Fibroblast of mammary gland (primary cell): Measurements from ENCODE around the gene TMEM242.
"Not testable (repeated sequence)": the region's sequence is repeated elsewhere in the genome, so short reads cannot be mapped to it uniquely, and the experiment has no call there.

Source experiments
- DNase-seq: peaks from one replicate; pipeline ENCODE4 v3.0.0-alpha.2; 2010; ENCODE audit warnings: low read depth
- H3K4me3 ChIP-seq: 2 replicates; pipeline ENCODE4 v1.5.1; 2011; ENCODE audit warnings: low read depth, mild to moderate bottlenecking, low read length, moderate library complexity; ENCODE audit not compliant: control insufficient read depth
- TF ChIP-seq, protein P1 (sequence below): conservative IDR thresholded peaks from 2 replicates; pipeline ENCODE4 v1.5.1; 2011; ENCODE audit warnings: low read depth, low read length, inconsistent platforms; ENCODE audit not compliant: control insufficient read depth, insufficient read depth

The TMEM242 gene

DNA sequence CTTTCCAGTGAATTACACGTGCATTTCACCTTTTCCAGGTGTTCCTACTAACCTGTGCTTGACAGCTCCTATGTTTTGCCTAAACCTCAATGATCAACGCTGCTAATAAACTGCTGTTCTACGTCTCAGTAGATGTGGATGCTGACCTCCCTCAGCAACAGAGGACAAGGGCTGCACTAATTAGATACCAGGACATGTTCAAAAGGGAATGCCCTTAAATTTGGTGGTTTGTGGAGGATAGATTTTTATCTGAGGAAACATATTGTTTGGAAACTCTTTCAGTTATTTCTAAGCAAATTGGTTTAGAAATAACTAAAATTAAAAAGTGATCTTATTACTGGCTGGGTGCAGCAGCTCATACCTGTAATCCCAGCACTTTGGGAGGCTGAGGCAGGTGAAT lies 38.6 kb upstream of the TMEM242 start:
- H3K4me3 ChIP-seq: no peak overlapping the region
- DNase-seq: no peak
- TF ChIP-seq, protein P1, sequence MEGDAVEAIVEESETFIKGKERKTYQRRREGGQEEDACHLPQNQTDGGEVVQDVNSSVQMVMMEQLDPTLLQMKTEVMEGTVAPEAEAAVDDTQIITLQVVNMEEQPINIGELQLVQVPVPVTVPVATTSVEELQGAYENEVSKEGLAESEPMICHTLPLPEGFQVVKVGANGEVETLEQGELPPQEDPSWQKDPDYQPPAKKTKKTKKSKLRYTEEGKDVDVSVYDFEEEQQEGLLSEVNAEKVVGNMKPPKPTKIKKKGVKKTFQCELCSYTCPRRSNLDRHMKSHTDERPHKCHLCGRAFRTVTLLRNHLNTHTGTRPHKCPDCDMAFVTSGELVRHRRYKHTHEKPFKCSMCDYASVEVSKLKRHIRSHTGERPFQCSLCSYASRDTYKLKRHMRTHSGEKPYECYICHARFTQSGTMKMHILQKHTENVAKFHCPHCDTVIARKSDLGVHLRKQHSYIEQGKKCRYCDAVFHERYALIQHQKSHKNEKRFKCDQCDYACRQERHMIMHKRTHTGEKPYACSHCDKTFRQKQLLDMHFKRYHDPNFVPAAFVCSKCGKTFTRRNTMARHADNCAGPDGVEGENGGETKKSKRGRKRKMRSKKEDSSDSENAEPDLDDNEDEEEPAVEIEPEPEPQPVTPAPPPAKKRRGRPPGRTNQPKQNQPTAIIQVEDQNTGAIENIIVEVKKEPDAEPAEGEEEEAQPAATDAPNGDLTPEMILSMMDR: no peak

DNA sequence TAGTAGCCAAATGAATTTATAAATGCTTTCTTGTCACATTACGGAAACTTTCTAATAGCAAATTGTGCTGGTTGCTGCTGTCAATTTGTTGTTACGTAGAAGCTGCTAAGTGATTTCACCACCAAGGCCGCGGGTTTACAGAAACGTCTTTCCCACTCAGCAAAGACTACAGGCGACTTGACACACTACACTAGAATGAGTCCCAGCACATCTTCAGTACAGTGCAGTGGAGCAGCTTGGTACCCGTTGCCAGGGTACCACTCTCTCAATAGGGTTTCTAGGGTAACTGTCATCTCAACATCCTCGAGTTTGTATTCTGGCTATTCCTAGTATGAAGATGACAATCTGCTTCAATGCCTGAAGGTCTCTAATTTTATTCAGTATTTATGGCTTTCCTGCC lies 35.0 kb upstream of the TMEM242 start:
- no peak for DNase-seq
- TF ChIP-seq, protein P1: no peak

DNA sequence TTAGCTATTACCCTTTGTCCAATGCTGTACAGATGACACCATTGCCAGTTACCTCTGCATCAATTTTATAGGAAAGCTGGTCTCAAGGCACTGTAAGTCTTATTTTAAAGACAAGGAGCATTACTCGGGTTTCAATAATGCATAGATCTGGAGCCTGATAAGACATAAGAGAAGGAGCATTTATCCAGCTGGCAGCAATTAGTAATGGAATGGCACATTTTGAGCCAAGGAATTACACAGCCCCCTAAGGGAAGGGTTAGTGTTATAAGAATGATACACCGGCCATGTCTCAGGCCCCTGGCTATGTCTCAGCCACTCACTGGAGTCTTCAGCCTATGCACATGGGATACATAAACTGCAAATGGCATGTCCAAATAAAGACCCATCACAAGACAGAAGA lies 23.1 kb upstream of the TMEM242 start:
- TF ChIP-seq, protein P1: no peak
- no peak for DNase-seq
- H3K4me3 ChIP-seq: no peak overlapping the region

More for the DNA sequence above, 35.0 kb upstream of the TMEM242 start:
- no peak overlapping the region for H3K4me3 ChIP-seq

DNA sequence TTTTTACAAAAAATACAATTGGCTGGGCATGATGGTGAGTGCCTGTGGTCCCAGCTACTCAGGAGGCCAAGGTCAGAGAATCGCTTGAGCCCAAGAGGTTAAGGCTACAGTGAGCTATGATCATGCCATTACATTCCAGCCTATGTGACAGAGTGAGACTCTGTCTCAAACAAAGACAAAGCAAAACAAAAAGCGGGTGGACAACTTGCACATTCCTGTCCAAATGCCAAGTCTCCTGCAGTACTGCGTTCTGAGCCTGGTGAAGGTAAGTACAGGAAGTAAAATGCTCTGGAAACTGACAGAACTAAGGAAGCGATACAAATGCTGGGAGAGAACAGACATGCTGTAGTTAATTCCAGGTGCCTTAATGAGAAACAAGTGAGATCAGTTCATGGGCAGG lies 20.4 kb upstream of the TMEM242 start:
- no peak overlapping the region for H3K4me3 ChIP-seq
- no peak for DNase-seq
- TF ChIP-seq, protein P1: no peak

DNA sequence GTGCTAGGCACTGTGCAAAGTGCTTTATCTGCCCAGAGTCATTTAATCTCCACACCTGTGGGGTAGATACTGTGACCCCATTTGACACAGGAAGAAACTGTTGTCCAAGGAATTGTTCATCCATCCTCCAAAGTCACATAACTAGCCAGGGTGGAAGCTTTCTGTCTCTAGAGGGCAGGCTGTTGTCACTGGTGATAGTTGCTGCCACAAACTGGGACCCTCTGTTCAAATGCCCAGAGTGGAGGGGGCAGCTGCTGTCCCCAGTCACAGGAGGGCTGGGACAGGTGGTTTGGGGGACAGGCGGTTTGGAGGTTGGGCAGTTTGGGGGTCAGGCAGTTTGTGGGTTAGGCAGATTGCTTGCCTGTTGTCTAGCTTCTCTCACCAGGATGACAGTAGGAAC lies 16.1 kb upstream of the TMEM242 start:
- TF ChIP-seq, protein P1: no peak
- H3K4me3 ChIP-seq: no peak overlapping the region
- no peak for DNase-seq

DNA sequence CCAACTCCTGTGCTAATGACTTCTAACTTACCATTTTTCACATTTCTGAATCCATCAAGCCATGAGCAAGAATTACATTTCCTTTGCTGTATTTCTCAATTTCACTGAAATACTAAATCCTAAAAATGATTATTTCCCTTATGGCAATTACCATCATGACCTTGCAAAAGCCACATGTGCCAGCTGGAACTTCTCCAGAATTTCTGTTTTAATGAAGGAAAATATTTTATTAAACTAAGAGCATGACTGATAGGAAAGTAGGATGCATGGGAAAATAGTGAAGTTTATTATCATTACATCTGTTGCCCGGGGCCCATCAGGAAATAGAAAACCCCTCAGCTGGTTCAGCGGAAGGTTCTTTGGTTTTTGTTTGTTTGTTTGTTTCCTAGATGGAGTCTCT lies 14.4 kb upstream of the TMEM242 start:
- TF ChIP-seq, protein P1: no peak
- no peak overlapping the region for H3K4me3 ChIP-seq
- no peak for DNase-seq

DNA sequence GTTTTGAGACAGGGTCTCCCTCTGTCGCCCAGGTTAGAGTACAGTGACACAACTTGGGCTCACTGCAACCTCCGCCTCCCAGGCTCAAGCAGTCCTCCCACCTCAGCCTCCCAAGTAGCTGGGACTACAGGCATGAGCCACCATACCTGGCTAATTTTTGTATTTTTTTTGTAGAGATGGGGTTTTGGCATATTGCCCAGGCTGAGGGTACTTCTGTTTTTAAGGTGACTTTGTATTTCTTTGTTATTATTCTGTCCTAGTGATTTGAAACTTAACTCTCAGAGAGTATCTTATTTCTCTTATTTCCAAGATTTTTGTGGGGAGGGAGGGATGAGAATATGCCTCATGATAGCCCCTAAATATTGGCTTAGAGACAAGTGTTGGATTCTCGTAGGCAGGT lies 14.0 kb upstream of the TMEM242 start:
- H3K4me3 ChIP-seq, DNase-seq: not testable (repeated sequence)
